ES-I3 (cell line): ENCODE results near the gene ADPRH.
A peak's percentile ranks its signal among the peaks of the same experiment; 100 is the strongest.
"Not testable (repeated sequence)": the region's sequence is repeated elsewhere in the genome, so short reads cannot be mapped to it uniquely, and the experiment has no call there.

Source experiments
- H3K36me3 ChIP-seq: 2 replicates; pipeline ENCODE4 v1.6.1; 2013; ENCODE audit warnings: mild to moderate bottlenecking, low read length, control low read depth, moderate library complexity; ENCODE audit not compliant: insufficient read depth
- H3K4me1 ChIP-seq: 2 replicates; pipeline ENCODE4 v1.6.1; 2013; ENCODE audit warnings: mild to moderate bottlenecking, control low read depth, low read length; ENCODE audit not compliant: insufficient read depth
- H3K9ac ChIP-seq: 2 replicates; pipeline ENCODE4 v1.6.1; 2013; ENCODE audit warnings: low read depth, mild to moderate bottlenecking, low read length, moderate library complexity
- H3K9me3 ChIP-seq: 2 replicates; pipeline ENCODE4 v1.6.1; 2013; ENCODE audit warnings: mild to moderate bottlenecking, low read length, moderate library complexity; ENCODE audit not compliant: control insufficient read depth, insufficient read depth

The ADPRH gene

GRCh38 chr3:119575507-119575906 is 3.8 kb upstream of the ADPRH start:
- Histone ChIP-seq H3K9me3 (no peaks in the 10 kb centered on the region), H3K36me3 (no peaks in the 10 kb centered on the region), H3K4me1 (no peaks in the 10 kb centered on the region), H3K9ac (no peak overlapping the region)

- H3K36me3 ChIP-seq = no peaks in the 10 kb centered on the region
- H3K9ac ChIP-seq = peak overlapping the region; percentile 60
- no peaks in the 10 kb centered on the region for H3K9me3 ChIP-seq
- H3K4me1 ChIP-seq = no peaks in the 10 kb centered on the region
Observed at GRCh38 chr3:119580067-119580760, 922 bp downstream of the ADPRH start.

- Histone ChIP-seq H3K9me3 (no peaks in the 10 kb centered on the region), H3K4me1 (no peaks in the 10 kb centered on the region), H3K36me3 (no peaks in the 10 kb centered on the region), H3K9ac (no peak overlapping the region)
Observed at GRCh38 chr3:119582178-119582577, 2.9 kb downstream of the ADPRH start.

GRCh38 chr3:119585208-119585607 is 5.9 kb downstream of the ADPRH start:
- H3K4me1 ChIP-seq = 0 out of 2 replicates have a peak, but pooled peaks cover 4% of the 10 kb centered on the region
- no peaks in the 10 kb centered on the region for H3K9me3 ChIP-seq
- H3K36me3 ChIP-seq = no peaks in the 10 kb centered on the region
- H3K9ac ChIP-seq = no peak overlapping the region

- H3K4me1 ChIP-seq = 0 out of 2 replicates have a peak, but pooled peaks cover 4% of the 10 kb centered on the region
- H3K9ac ChIP-seq = no peak overlapping the region
- no peaks in the 10 kb centered on the region for H3K36me3 ChIP-seq
- no peaks in the 10 kb centered on the region for H3K9me3 ChIP-seq
Observed at GRCh38 chr3:119585856-119586570, 6.7 kb downstream of the ADPRH start.

- Histone ChIP-seq H3K9ac (no peak overlapping the region), H3K9me3 (no peaks in the 10 kb centered on the region), H3K4me1 (0 out of 2 replicates have a peak, but pooled peaks cover 4% of the 10 kb centered on the region), H3K36me3 (no peaks in the 10 kb centered on the region)
Observed at GRCh38 chr3:119586733-119587172, 7.5 kb downstream of the ADPRH start.

GRCh38 chr3:119588112-119588511 is 8.8 kb downstream of the ADPRH start:
- Histone ChIP-seq H3K9me3 (no peaks in the 10 kb centered on the region), H3K36me3 (no peaks in the 10 kb centered on the region), H3K4me1 (0 out of 2 replicates have a peak, but pooled peaks cover 4% of the 10 kb centered on the region), H3K9ac (no peak overlapping the region)

GRCh38 chr3:119589102-119589773 is 9.9 kb downstream of the ADPRH start:
- H3K9ac ChIP-seq = no peak overlapping the region
- H3K9me3 ChIP-seq = no peaks in the 10 kb centered on the region
- H3K4me1 ChIP-seq = 0 out of 2 replicates have a peak, but pooled peaks cover 4% of the 10 kb centered on the region
- no peaks in the 10 kb centered on the region for H3K36me3 ChIP-seq

- Histone ChIP-seq H3K9me3 (no peaks in the 10 kb centered on the region), H3K36me3 (no peaks in the 10 kb centered on the region), H3K9ac (no peak overlapping the region)
Observed at GRCh38 chr3:119590706-119591105, 11.4 kb downstream of the ADPRH start.

GRCh38 chr3:119592861-119593260 is 13.6 kb downstream of the ADPRH start:
- Histone ChIP-seq H3K36me3 (no peaks in the 10 kb centered on the region), H3K4me1 (peaks cover 4% of the 10 kb centered on the region; the same call in 1 of the 2 replicates), H3K9me3 (no peaks in the 10 kb centered on the region), H3K9ac (no peak overlapping the region)

More at GRCh38 chr3:119590706-119591105, 11.4 kb downstream of the ADPRH start:
- 0 out of 2 replicates have a peak, but pooled peaks cover 4% of the 10 kb centered on the region for H3K4me1 ChIP-seq

GRCh38 chr3:119594066-119594465 is 14.8 kb downstream of the ADPRH start:
- Histone ChIP-seq H3K4me1 (peaks cover 7% of the 10 kb centered on the region; the same call in 1 of the 2 replicates), H3K9me3 (no peaks in the 10 kb centered on the region), H3K36me3 (no peaks in the 10 kb centered on the region), H3K9ac (no peak overlapping the region)

- not testable (repeated sequence) for H3K9me3 ChIP-seq, H3K36me3 ChIP-seq
Observed at GRCh38 chr3:119594929-119595328, 15.6 kb downstream of the ADPRH start.

GRCh38 chr3:119595639-119596334 is 16.5 kb downstream of the ADPRH start:
- Histone ChIP-seq H3K4me1 (peaks cover 5% of the 10 kb centered on the region; the same call in 1 of the 2 replicates), H3K36me3 (no peaks in the 10 kb centered on the region), H3K9ac (no peak overlapping the region), H3K9me3 (no peaks in the 10 kb centered on the region)

More at GRCh38 chr3:119594929-119595328, 15.6 kb downstream of the ADPRH start:
- not testable (repeated sequence) for H3K4me1 ChIP-seq, H3K9ac ChIP-seq

GRCh38 chr3:119596398-119596797 is 17.1 kb downstream of the ADPRH start:
- Histone ChIP-seq H3K9me3 (no peaks in the 10 kb centered on the region), H3K4me1 (peaks cover 5% of the 10 kb centered on the region; the same call in 1 of the 2 replicates), H3K9ac (no peak overlapping the region), H3K36me3 (no peaks in the 10 kb centered on the region)
